OCI-LY7 (cell line): ENCODE results near the gene RNF169. TPM values are rescaled to one million over a fixed set of nuclear protein-coding genes. Genes with fewer than 3 reads are reported as not detected.

Source experiments
- BruUV-seq: library from RNA; stranded (reverse); fragments of 400-500 nt; replicated peaks from 2 replicates; lab custom pipeline; 2021; lab: Mats Ljungman, UMichigan
- CTCF ChIA-PET: fragments of 300-600 bp; sonication (Branson Sonifier 250); formaldehyde crosslinking; loops from one replicate; lab custom pipeline; 2022; ENCODE audit warnings: antibody characterized with exemption; ENCODE audit not compliant: unreplicated experiment; lab: Charles Lee
- POLR2A ChIA-PET: fragments of 300-600 bp; sonication (Branson Sonifier 250); formaldehyde crosslinking; loops from one replicate; lab custom pipeline; 2022; ENCODE audit warnings: antibody characterized with exemption; lab: Charles Lee
- DNase-seq: peaks from one replicate; pipeline ENCODE4 v3.0.0-alpha.2; 2015; ENCODE audit warnings: low spot score
- H2AFZ ChIP-seq: fragments of 200-600 bp; sonication (generic), shearing (Covaris generic); 2 replicates; pipeline ENCODE4 v1.6.1; 2014; ENCODE audit warnings: mild to moderate bottlenecking, antibody characterized with exemption, low read length, moderate library complexity
- H3K27ac ChIP-seq: fragments of 200-600 bp; sonication (generic); 2 replicates; pipeline ENCODE4 v1.5.1; 2014; ENCODE audit warnings: mixed run types, low read depth, mild to moderate bottlenecking, moderate library complexity, low read length, inconsistent platforms; ENCODE audit not compliant: poor library complexity, severe bottlenecking
- H3K36me3 ChIP-seq: fragments of 200-600 bp; sonication (generic); 2 replicates; pipeline ENCODE4 v1.6.1; 2014; ENCODE audit warnings: mild to moderate bottlenecking, antibody characterized with exemption, low read length, moderate library complexity, mixed read lengths; ENCODE audit not compliant: insufficient read depth
- H3K4me1 ChIP-seq: fragments of 200-600 bp; sonication (generic); 2 replicates; pipeline ENCODE4 v1.5.1; 2014; ENCODE audit warnings: mild to moderate bottlenecking, low read length; ENCODE audit not compliant: insufficient read depth, poor library complexity, severe bottlenecking
- H3K4me2 ChIP-seq: fragments of 200-600 bp; sonication (generic); 2 replicates; pipeline ENCODE4 v1.6.1; 2014; ENCODE audit warnings: mild to moderate bottlenecking, low read length
- H3K4me3 ChIP-seq: fragments of 200-600 bp; sonication (generic); 2 replicates; pipeline ENCODE4 v1.5.1; 2014; ENCODE audit warnings: mild to moderate bottlenecking, low read depth, low read length; ENCODE audit not compliant: poor library complexity, severe bottlenecking
- H3K79me2 ChIP-seq: fragments of 200-600 bp; sonication (generic); 2 replicates; pipeline ENCODE4 v1.6.1; 2016; ENCODE audit warnings: low read depth, mild to moderate bottlenecking, low read length, moderate library complexity, mixed read lengths; ENCODE audit not compliant: insufficient read depth
- H3K9me2 ChIP-seq: fragments of 200-600 bp; sonication (generic); 2 replicates; pipeline ENCODE4 v1.6.1; 2016; ENCODE audit warnings: mild to moderate bottlenecking, low read length, mixed read lengths; ENCODE audit not compliant: insufficient read depth
- H3K9me3 ChIP-seq: fragments of 200-600 bp; sonication (generic); 2 replicates; pipeline ENCODE4 v1.6.1; 2014; ENCODE audit warnings: mild to moderate bottlenecking, mixed run types, low read length, mixed read lengths
- H4K20me1 ChIP-seq: fragments of 200-600 bp; sonication (generic); 2 replicates; pipeline ENCODE4 v1.6.1; 2014; ENCODE audit warnings: mild to moderate bottlenecking, antibody characterized with exemption, low read length, moderate library complexity, mixed read lengths; ENCODE audit not compliant: insufficient read depth
- EZH2phosphoT487 ChIP-seq: fragments of 200-600 bp; sonication (generic); IDR thresholded peaks from 2 replicates; pipeline ENCODE4 v1.6.1; 2018; ENCODE audit warnings: low read depth, borderline replicate concordance, mild to moderate bottlenecking, mixed run types, antibody characterized with exemption, low read length, moderate library complexity, mixed read lengths
- intact Hi-C: fragments of 100-400 bp; cut with micrococcal nuclease; formaldehyde crosslinking; loops from one replicate; pipeline ENCODE4 v1.10.0; 2022; ENCODE audit not compliant: unreplicated experiment
- total RNA-seq, 2 experiments: library from RNA; depleted of rRNA in 1 of 2; stranded (reverse); fragments of >200 nt in 1 of 2; shearing (Covaris generic) in 1 of 2; gene quantifications; 2 replicates each; pipeline ENCODE4 v1.2.3, GENCODE V29; 2014 to 2022
- TF ChIP-seq, protein P1 (sequence below): fragments of 200-600 bp; sonication (generic); conservative IDR thresholded peaks from 2 replicates; pipeline ENCODE4 v1.5.1; 2014; ENCODE audit warnings: mild to moderate bottlenecking, antibody characterized with exemption, low read length, moderate library complexity, mixed read lengths

Gene RNF169
- total RNA-seq, 2 experiments from 2014 or later = 16.4 to 18.0 TPM

DNA sequence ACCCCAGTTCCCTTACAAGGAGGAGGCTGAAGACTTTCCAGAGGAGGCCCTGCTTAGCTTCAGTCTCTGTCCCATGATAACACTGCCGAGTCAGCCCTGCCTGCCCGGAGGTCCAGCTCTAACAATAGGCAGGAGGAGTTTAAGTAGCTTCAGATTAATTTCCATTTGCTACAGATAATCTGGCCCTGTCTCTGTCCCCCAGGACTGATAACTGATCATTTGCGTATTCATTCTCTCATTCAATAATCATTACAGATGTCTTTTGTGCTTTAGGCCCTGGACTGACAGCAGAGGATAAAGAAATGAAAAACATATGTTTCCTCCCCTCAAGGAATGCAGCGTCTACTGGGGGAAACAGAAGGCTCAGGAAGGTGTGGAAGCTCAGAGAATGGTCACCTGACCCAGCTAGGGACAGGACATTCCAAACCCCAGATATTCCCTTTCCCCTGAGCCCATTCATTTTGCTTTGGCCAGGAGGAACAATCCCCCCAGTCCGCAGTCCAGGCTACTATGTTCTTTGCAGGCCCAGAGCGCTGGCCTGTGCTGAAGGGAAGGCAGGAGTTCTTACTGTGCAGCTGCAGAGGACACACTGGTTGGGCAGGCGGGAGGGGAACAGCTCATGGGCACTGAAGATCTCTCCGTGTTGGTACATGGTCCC, 38.2 kb upstream of the RNF169 start:
- no peaks in the 10 kb centered on the region for H3K9me2 ChIP-seq
- H4K20me1 ChIP-seq = no peaks in the 10 kb centered on the region
- no peak overlapping the region for H3K27ac ChIP-seq
- H2AFZ ChIP-seq = no peak overlapping the region
- H3K9me3 ChIP-seq = no peaks in the 10 kb centered on the region
- H3K36me3 ChIP-seq = no peaks in the 10 kb centered on the region
- no TSS peak for BruUV-seq
- CTCF ChIA-PET = no interaction called here
- TF ChIP-seq EZH2phosphoT487 = no peak
- TF ChIP-seq, protein P1, sequence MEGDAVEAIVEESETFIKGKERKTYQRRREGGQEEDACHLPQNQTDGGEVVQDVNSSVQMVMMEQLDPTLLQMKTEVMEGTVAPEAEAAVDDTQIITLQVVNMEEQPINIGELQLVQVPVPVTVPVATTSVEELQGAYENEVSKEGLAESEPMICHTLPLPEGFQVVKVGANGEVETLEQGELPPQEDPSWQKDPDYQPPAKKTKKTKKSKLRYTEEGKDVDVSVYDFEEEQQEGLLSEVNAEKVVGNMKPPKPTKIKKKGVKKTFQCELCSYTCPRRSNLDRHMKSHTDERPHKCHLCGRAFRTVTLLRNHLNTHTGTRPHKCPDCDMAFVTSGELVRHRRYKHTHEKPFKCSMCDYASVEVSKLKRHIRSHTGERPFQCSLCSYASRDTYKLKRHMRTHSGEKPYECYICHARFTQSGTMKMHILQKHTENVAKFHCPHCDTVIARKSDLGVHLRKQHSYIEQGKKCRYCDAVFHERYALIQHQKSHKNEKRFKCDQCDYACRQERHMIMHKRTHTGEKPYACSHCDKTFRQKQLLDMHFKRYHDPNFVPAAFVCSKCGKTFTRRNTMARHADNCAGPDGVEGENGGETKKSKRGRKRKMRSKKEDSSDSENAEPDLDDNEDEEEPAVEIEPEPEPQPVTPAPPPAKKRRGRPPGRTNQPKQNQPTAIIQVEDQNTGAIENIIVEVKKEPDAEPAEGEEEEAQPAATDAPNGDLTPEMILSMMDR = no peak
- H3K4me3 ChIP-seq = no peak overlapping the region
- no peak overlapping the region for H3K4me2 ChIP-seq
- intact Hi-C loops = no loop called here
- no peaks in the 10 kb centered on the region for H3K79me2 ChIP-seq
- no peaks in the 10 kb centered on the region for H3K4me1 ChIP-seq
- POLR2A ChIA-PET = no interaction called here
- no peak for DNase-seq

DNA sequence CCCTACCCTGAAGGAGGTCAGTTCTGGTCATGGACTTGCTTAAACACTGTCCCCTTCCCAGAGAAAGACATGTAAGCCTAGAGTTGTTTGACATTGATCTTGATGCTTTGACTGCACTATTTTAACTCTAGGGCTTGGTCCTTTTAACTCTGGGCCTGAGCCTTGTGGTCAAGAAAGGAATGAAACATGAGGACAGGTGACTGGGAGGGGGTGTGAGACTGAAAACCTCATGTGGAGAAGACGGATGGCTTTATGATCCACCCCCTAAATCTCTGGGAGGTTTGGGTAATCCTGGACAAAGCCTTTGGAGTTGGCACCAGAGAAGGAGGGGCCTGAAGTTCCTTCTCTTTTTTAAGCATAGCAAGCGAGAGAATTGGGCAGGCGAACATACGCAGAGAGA, 35.0 kb upstream of the RNF169 start:
- CTCF ChIA-PET = no interaction called here
- intact Hi-C loops = no loop called here
- H3K4me2 ChIP-seq = no peak overlapping the region
- no peak overlapping the region for H3K4me3 ChIP-seq
- no peaks in the 10 kb centered on the region for H3K79me2 ChIP-seq
- no peaks in the 10 kb centered on the region for H3K4me1 ChIP-seq
- no peaks in the 10 kb centered on the region for H3K36me3 ChIP-seq
- no peak for DNase-seq
- no peaks in the 10 kb centered on the region for H4K20me1 ChIP-seq
- POLR2A ChIA-PET = no interaction called here
- no peak overlapping the region for H3K27ac ChIP-seq
- no peaks in the 10 kb centered on the region for H3K9me3 ChIP-seq
- TF ChIP-seq EZH2phosphoT487 = no peak
- TF ChIP-seq, protein P1 = no peak
- no peak overlapping the region for H2AFZ ChIP-seq
- no TSS peak for BruUV-seq
- H3K9me2 ChIP-seq = no peaks in the 10 kb centered on the region

DNA sequence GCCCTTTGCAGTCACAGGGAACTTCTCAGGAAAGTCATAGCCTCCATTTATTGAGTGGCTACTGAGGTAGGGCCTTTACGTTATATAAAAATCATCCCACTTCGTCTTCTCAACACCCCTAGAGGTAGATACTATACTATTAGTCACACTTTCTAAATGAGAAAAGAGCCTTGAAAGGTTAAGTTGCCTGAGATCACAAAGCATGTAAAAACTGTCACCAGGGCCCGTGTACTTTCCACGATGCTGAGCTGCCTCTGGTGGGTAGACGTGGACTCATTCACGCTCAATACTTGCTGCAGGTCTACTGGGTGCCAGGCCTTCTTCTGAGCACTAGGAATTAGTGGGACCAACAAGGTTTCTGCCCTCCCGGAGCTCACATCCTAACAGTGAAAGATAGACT, 33.7 kb upstream of the RNF169 start:
- Histone ChIP-seq H3K27ac (no peak overlapping the region), H3K9me3 (no peaks in the 10 kb centered on the region), H3K4me1 (no peaks in the 10 kb centered on the region), H3K4me3 (no peak overlapping the region), H2AFZ (no peak overlapping the region), H4K20me1 (no peaks in the 10 kb centered on the region), H3K79me2 (no peaks in the 10 kb centered on the region), H3K36me3 (no peaks in the 10 kb centered on the region), H3K4me2 (no peak overlapping the region), H3K9me2 (no peaks in the 10 kb centered on the region)
- BruUV-seq = no TSS peak
- TF ChIP-seq, protein P1 = no peak
- no peak for TF ChIP-seq EZH2phosphoT487
- no peak for DNase-seq
- ChIA-PET CTCF (no interaction called here), POLR2A (interaction anchor here (0.6 kb wide), 1 partner anchor 80 kb away, joined by 3 read pairs; no protein-coding TSS in a partner anchor)
- intact Hi-C loops = no loop called here
